H1 (cell line): Measurements from ENCODE around the gene SLC17A4. TPM values are rescaled to one million over a fixed set of nuclear protein-coding genes. Genes with fewer than 3 reads are reported as not detected.

ENCODE experiments used
- BACH1 ChIP-seq: IDR thresholded peaks from 2 replicates; pipeline ENCODE4 v1.6.1; 2012; ENCODE audit warnings: low read length, improper control_type of control experiment
- KDM5A ChIP-seq: fragments of 200-600 bp; IDR thresholded peaks from 2 replicates; pipeline ENCODE4 v1.7.1; 2012; ENCODE audit warnings: mild to moderate bottlenecking, low read length, inconsistent platforms, mixed read lengths
- MAFK ChIP-seq: IDR thresholded peaks from 2 replicates; pipeline ENCODE4 v1.6.1; 2012; ENCODE audit warnings: low read depth, mild to moderate bottlenecking, improper control_type of control experiment, low read length
- SIX5 ChIP-seq: IDR thresholded peaks from 2 replicates; pipeline ENCODE4 v1.6.1; 2011; ENCODE audit warnings: mild to moderate bottlenecking, low read depth, low read length
- TAF7 ChIP-seq: optimal IDR thresholded peaks from 2 replicates; pipeline ENCODE3; 2011; ENCODE audit warnings: low read depth, mild to moderate bottlenecking, inconsistent platforms, low read length, moderate library complexity, borderline replicate concordance
- polyA plus RNA-seq, 7 experiments: library from polyadenylated mRNA; depleted of rRNA in 3 of 7; stranded (reverse) in 5 of 7; unstranded in 2 of 7; fragments of >200 nt in 5 of 7; fragments of 200-250 nt in 2 of 7; gene quantifications; 1 replicate in 5 of 7; 2 replicates in 1 of 7; 4 replicates in 1 of 7; pipeline versions ENCODE4 v1.2.1 to v1.2.3, GENCODE V29; 2011 to 2013; ENCODE audit warnings: missing spikeins in 2 of 7, mixed read lengths in 2 of 7
- total RNA-seq: library from RNA; stranded (reverse); fragmentation: NEBNext Ultra II Directional; extraction: Animal tissue kit (Norgen Biotek cat#: 25700); gene quantifications from 2 replicates; pipeline ENCODE4 v1.2.1, GENCODE V29; 2021

Gene SLC17A4
- total and polyA plus RNA-seq, 2 of the 8 experiments (the other 6 are each of a cell fraction or from before 2014, with no cell fraction given), result not detected

GRCh38 chr6:25730907-25731306 is 23.6 kb upstream of the SLC17A4 start (continued):
- no peak for TF ChIP-seq MAFK
- no peak for TF ChIP-seq KDM5A
- no peak for TF ChIP-seq TAF7
- TF ChIP-seq SIX5, result no peak
- TF ChIP-seq BACH1, result no peak
